ENCODE results near the gene UCP1. TPM values are rescaled to one million over a fixed set of nuclear protein-coding genes. Genes with fewer than 3 reads are reported as not detected.
A peak's percentile ranks its signal among the peaks of the same experiment; 100 is the strongest.

Gene UCP1, protein sequence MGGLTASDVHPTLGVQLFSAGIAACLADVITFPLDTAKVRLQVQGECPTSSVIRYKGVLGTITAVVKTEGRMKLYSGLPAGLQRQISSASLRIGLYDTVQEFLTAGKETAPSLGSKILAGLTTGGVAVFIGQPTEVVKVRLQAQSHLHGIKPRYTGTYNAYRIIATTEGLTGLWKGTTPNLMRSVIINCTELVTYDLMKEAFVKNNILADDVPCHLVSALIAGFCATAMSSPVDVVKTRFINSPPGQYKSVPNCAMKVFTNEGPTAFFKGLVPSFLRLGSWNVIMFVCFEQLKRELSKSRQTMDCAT
- 1 to 10 TPM; 1.1 to 4.1 TPM for total RNA-seq
- long read RNA-seq, partial matches to known transcripts: 0 of 1 reads
- long read RNA-seq, other reads (novel, unspliced or antisense): 0 of 1 reads

DNA sequence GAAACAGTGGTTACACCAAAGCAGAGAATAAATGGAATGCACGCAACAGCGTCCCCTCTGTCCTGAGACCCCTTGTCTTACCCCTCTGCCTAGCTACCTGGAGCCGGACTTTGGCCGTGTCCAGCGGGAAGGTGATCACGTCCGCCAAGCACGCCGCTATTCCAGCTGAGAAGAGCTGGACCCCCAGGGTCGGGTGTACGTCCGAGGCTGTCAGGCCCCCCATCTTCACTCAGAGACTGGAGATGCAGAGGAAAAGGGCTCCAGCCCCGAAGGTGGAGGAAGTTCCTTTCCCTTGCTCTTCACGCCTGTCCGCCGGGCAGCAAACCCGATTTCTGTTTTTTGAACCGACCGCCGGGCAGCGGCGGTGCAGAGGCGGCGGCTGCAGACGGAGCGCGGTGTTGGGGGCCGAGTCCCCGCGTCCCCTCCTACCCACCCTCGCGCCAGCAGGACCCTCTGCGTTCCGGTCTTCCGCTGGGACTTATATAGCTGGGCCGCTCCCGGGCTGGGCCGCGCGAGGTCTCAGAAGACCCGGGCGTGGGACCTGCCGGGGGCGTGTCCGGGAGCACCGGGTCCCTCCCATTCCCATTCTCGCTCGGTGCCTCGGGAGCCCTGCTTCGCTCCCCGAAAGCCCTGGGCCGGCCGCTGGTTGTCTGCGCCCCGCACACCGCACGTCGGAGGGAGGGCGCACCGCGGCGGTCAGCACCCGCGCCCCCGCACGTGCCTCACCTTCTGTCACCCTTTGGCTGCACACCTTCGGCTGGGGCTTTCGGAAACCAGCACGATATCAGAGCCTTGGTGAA is at the start of gene UCP1:
Gene UCP1 (minus strand): TSS at position 455 of the 800 bp plus-strand sequence. CDS start 232 bp downstream, at position 223.
- intact Hi-C loops (cut with DNase I): no loop called here
- DNase-seq: peak; percentile 26
- ATAC-seq: peak; percentile 76 to 88

DNA sequence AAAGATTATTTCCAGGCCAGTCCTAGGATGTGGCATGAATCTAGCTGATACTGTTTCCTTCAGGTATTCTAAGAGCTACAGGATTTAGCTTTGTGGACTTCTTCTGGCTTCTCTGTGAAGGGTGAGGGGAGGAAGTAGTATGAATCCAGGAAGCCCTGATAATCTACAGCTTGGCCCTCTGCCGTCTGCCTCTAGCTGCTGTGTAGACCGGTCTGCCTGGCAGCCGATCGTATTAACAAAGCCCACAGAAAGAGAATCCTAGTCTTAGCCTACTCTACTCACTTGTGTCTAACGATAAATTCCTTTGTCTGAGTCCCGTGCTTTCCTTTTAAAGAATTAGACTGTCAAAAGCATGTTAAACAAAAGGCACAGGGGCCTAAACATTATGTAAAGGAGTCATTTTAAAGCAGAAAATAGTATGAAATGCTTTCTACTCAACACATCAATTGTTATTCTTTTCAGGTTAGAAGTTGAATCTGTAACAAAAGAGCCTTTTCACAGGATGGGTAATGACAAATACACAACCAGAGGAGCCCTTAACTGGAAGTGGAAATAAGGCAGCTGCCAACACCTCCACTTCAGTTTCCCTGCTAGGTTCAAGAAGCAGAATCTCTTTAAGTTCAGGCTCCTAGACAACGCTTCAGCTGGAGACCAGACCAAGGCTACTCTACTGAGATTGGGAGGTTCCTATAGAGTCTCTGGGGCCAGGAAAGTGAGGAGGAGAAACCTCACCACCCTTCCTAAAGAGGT is 48.9 kb upstream of the UCP1 start:
- ATAC-seq (peak in 1 of 2 donors; percentile 63), DNase-seq (no peak)
- intact Hi-C loops (cut with DNase I): no loop called here

DNA sequence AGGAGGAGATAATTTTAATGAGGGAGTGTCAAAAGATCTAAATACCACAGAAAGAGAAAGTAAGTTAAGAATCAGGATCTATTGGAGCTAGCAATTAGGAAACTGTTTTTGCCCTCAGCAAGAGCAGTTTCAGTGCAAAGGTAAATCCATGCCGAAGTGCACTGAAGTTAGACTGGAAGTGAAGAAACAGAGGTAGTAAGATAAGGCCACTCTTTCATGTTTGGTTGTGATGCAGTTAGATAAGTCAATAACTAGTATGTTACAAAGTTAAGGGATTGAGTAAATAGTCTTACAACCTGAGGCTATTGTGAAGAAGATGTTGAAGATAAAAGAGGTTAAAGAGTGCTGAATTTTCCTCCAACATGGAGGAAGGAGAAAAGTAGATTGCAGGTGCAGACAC is 46.7 kb upstream of the UCP1 start:
- ATAC-seq (no peak), DNase-seq (no peak)
- intact Hi-C loops (cut with DNase I): no loop called here

DNA sequence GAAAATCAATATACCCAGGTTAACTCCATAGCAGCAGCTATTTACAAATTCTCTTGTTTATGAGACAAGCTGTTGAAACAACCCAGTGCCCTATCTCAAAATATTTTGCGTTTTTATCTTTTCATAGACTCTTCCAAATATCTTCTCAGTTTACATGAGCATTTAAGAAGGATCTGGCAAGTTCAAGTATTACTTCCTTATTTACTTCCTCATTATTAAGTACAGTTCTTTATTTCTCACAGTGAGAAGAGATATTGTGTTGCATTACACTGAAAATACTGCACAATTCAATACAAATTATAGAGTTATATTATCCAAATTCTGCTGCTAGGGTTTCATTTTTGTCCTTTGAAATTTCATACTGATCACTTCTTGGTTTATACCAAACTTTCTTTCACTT is 43.6 kb upstream of the UCP1 start:
- DNase-seq (no peak), ATAC-seq (no peak)
- intact Hi-C loops (cut with DNase I): no loop called here

DNA sequence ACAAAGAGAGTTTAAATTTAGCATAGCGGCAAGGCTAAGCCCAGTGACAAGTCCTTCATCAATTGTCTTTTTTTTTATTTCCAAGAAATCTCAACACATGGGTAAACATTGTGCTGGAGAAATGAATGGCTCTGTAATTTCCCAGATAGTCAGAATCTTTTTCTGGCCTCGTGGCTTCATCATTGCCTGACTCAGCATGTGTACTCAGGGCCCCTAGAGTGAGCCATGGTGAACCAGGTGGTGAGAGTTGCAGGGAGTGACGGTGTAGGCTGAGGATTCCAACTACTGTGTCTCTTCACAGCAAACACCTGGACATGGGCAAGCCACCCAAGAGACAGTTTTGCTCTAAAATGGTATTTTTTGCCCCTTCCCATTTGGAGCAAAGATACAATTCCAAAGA is 43.1 kb upstream of the UCP1 start:
- ATAC-seq (no peak), DNase-seq (no peak)
- intact Hi-C loops (cut with DNase I): loop anchor here in 1 of 2 donors (2.0 kb wide), 1 partner anchor 251 kb away; no protein-coding TSS in a partner anchor

DNA sequence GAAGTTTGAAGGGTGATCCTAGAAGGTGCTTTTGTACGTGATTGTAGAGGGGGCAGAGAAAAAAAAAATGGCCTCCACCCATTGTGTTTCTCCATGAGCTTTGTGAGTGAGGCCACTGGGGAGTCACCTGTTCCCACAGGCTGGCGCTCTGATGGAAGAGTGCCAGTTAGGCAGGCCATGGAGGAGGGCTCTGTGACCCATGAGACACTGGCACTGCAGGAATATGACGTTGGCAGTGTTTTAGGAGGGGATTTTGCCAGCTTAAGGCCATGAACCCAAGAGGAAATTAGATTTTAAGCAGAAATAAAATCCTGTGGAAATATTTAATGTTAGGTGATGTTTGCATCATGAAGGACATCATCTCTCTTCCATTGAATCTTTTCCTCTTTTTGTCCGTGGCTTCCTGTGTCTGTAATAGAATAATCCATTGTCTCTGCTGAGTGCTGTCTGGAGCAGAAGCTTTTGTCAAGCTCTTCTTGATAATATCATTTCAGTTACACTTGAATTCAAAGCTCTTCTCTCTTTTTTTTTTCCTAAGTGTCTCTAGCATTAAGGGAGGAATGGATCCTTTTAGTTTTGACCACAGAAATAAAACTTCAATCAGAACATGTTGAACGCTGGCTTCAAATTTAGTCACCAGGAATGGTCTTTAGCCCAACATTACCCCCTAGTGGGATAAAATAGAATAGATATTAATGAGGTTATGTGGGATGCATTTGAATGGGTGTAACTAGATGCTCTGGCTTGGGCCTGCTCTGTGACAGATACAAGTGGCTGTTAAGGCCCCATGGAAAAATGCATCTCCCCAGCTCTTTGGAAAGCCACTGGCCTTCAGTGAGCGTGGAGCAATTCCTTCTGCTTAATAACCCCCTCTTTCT is 41.0 kb upstream of the UCP1 start:
- peak; percentile 75 to 81 for ATAC-seq
- intact Hi-C loops (cut with DNase I): loop anchor here (2.0 to 5.0 kb wide), 2 partner anchors 249 to 252 kb away; no protein-coding TSS in a partner anchor
- no peak for DNase-seq

DNA sequence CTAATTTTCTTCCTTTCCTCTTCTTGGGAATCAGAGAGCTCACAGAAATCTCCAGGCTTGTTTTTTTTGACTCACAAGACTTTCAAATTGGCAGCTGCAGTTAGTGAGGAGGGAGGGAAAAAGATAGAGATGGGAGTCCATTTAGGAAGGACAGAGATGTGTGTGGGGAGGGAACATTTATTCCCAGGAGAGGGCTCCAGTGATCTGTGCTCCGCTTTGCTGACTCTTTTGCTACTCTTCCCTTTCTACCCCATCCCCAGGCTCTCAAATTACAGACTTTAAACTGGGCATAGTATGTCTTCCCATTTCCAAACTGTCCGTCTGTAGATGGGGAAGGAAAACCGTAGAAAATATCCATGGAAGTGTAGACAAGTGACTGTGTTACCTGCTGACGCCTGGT is 39.1 kb upstream of the UCP1 start:
- no peak for DNase-seq
- intact Hi-C loops (cut with DNase I): loop anchor here in 1 of 2 donors (5.0 kb wide), 1 partner anchor 251 kb away; no protein-coding TSS in a partner anchor
- no peak for ATAC-seq

DNA sequence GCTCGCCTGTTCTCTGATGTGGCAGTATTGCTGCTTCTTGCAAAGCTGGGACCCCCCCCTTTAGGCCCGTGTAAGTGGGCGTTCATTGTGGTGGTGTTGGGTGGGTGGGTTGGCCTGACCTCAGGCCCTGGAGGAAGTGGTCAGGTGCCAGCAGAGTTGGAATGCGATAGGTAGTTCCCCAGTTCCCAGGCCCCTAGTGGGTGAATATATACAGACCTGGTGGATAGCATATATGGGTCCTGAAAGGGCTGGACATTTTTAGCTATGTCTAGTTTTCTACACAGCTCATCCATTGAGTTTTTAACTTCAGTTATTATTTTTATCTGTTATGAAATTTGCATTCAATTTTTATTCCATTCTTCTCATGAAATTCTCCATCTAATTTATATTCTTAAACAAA is 35.8 kb upstream of the UCP1 start:
- intact Hi-C loops (cut with DNase I): no loop called here
- no peak for DNase-seq
- no peak for ATAC-seq

DNA sequence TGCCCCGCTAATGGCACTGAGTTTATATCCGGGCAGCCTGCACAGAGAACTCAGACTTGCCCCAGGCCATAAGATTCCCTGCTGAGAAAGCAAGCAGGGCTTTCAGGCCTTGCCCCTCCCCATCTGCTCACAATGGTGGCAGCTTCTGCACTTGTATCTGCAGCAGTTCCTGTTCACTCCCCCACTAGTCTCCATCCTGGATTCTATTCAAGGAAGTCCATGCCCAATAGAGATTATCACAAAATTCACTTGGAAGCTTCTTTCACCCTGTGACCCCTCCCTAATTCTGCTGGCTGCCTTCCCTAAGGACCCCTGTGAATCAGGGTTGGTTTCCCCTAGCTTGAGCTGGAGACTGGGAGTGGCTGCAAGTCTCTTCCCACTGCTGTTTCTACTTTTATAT is 34.5 kb upstream of the UCP1 start:
- peak; percentile 51 for DNase-seq
- ATAC-seq: peak in 1 of 2 donors; percentile 61
- intact Hi-C loops (cut with DNase I): no loop called here

DNA sequence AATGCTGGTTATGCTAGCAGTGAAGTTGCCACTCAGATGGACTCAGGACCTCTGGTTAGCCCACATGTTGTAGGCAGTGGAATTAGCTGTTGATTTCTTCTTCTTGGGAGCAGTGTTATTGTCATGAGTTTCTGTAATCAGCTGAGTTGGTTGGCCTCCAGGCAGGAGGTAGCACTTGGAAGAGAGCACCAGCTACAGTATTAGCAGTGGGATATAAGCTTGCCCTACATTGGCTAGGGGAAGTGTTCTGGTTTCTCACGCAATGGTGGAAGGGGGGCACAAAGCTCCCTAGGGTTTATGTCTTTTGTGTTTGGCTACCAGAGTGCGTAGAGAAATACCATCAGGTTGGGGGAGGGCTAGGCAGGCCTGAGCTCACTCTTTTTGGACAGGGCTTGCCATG is 34.0 kb upstream of the UCP1 start:
- intact Hi-C loops (cut with DNase I): no loop called here
- peak in 1 of 2 donors; percentile 34 for ATAC-seq
- no peak for DNase-seq

DNA sequence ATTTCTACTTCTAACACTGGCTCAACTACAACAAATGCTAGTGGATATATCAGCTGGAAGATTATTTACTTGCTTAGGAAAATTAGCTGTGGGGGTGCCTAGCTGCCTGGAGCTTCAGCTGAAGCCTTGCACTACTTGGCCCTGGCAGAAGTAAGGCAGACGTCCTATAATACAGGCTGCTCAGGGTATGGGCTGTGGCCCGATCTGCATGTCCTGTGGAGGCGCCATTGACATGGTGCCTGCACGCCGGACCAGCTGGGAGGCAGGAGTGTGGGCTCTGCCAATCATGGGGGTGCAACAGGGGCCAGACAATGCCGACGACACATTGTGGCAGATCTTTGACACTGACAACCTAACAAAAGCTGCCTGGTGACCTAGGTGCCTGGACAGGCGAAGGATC is 31.6 kb upstream of the UCP1 start:
- ATAC-seq: no peak
- DNase-seq: no peak
- intact Hi-C loops (cut with DNase I): no loop called here

DNA sequence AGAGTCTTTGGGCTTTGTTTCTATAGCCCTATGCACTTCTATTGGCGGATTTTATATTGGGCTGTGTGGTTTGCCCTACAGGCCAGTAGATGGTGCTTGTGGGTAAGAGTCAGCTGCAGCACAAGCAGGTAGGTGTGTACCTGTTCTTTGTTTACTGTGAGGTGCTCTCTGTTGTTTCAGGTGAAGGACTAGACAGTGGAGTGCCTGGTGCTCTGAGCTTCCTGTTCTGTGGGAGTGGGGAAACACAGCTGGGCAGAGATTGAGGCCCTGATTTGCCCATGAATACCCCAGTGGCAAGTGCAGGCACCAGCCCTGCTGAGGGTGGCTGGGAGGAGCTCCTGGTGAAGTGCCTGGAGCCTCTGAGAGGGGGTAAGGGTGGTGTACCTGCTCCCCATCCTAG is 26.3 kb upstream of the UCP1 start:
- no peak for DNase-seq
- peak in 1 of 2 donors; percentile 62 for ATAC-seq
- intact Hi-C loops (cut with DNase I): no loop called here

DNA sequence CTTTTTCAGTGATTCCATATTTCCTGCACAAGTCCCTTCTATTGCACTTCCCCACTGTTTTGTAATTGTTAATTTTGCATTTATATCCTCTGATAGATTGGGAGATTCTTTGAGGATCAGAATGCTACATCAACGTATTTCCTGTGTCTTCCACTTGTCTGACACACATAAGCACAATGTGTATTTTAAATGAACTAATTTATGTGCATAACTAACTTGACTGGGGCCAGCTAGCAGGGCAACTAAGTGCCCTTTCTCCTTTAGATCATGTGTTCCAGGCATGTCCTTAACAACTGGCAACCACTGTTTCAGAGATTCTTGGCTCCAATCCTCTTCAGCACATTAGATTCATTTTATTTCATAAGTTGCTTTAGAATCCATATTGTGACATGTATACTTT is 15.7 kb upstream of the UCP1 start:
- DNase-seq: no peak
- intact Hi-C loops (cut with DNase I): no loop called here
- no peak for ATAC-seq

DNA sequence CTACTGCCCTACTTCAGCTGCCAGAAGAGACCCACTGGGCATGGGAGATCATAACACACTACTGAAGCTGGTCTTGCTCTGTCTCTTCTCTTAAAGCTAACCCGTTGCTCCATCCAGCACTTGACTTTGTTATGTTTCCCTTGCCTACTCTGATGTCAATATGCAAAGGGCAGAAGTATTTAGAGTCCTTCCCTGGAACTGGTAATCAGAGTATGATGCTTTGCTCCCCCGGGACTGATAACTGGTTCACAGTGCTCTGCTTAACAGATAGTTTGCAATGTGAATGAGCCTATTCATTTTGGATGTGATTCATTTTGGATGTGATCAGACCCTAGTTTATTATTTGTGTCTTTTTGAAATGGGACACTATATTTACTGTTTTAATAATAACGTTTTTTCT is 12.3 kb upstream of the UCP1 start:
- intact Hi-C loops (cut with DNase I): no loop called here
- ATAC-seq (no peak), DNase-seq (no peak)

DNA sequence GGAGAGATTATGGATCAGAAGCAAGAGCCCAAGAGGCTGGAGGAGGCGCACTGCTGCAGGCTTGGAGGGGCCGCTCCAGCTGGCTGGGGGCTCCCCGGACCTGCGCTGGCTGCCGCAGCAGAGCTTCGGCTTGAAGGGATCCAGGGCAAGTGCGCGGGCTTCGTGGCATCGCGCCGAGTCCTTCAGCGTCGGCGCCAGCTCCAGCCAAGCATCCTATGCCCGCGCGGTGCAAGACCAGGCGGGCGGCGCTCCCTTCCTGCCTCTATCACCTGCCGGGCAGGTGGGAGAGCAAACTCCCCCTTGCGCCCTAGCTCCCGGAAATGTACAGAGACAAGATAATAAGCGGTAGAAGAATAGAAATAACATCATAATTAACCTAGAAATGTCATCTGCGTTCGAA is 10.5 kb upstream of the UCP1 start:
- DNase-seq (no peak), ATAC-seq (peak in 1 of 2 donors; percentile 35)
- intact Hi-C loops (cut with DNase I): no loop called here

DNA sequence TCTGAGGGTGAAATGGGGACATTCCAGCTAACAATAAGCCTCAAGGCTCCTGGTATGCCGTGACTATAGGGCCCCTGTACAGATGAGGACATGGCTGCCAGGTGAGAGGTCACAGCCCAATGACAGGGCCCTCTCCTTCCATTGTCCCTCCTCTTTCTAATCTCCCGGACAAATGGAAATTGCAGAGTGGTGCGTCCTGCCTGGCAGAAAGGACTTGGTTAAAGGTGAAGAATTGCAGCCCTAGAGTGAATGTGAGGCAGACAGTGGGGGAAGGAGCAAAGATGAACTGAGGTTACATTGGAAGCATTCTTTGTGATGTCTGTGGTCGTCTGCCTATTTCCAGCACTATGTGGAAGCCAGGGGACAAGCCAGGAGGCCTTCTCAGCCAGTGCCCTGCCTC is 6.7 kb upstream of the UCP1 start:
- intact Hi-C loops (cut with DNase I): no loop called here
- ATAC-seq: peak in 1 of 2 donors; percentile 83
- DNase-seq: no peak

DNA sequence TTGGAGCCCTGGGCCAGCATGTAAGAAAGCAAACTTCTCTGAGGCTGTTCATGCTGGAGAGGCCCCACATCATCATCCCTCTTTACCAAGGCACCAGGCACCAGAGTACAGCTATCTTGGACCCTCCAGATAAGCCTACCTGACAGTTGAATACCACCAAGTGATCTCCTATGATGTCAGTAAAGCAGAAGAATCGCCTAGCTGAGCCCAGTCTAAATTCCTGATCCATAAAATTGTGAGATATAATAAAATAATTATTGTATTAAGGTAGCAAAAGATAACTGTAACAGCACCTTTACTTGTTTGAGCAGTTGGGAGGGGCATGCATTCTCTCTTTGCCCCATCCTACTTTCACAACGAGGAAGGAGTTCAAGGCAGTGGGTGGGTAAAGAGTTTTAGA is 2.9 kb upstream of the UCP1 start:
- ATAC-seq (no peak), DNase-seq (no peak)
- intact Hi-C loops (cut with DNase I): no loop called here

DNA sequence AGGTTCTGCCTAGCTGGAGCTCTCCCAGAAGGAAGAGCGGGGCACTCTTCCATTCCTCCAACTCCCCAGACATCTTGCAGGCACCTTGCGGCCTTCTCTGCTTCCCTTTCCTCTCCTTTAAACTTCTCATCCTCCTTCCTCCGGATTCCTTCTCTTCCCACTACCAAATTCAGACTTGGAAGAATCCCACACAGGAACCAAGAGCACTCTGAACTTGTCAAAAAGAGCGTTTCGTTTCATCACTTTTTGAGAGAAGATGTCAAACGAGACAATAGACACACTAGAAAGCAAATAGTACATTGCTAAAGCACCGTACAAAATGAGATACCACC is 512 bp upstream of the UCP1 start:
- no peak for DNase-seq
- intact Hi-C loops (cut with DNase I): no loop called here
- no peak for ATAC-seq

DNA sequence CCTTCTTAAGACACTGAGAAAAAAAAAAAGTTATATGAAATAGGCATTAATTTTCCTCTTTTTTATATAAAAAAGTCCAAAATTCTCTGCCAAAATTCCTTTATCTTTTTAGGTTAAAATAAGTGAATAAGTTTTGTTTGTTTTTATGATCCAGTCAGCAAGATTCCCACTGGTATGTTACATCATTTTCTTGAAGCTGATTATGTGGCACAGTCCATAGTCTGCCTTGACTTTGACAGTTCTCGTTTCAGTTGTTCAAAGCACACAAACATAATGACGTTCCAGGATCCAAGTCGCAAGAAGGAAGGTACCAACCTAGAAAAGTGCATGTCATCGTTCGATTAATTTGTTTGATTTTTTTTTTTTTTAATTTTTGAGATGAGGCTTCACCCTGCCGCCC is 9.1 kb downstream of the UCP1 start:
- intact Hi-C loops (cut with DNase I): no loop called here
- no peak for ATAC-seq
- no peak for DNase-seq

Data from left cardiac atrium (tissue), 4 donors.